H1 (cell line): Measurements from ENCODE around the gene DDI2. TPM values are rescaled to one million over a fixed set of nuclear protein-coding genes. Genes with fewer than 3 reads are reported as not detected.

Experiments
- KDM4A ChIP-seq: IDR thresholded peaks from one replicate; pipeline ENCODE4 v1.7.1; 2012; ENCODE audit warnings: low read depth, mild to moderate bottlenecking, moderate library complexity, low read length, inconsistent platforms; ENCODE audit not compliant: severe bottlenecking
- POLR2A ChIP-seq, 2 experiments: IDR thresholded peaks; 1 replicate in 1 of 2; 2 replicates in 1 of 2; pipeline ENCODE4 v1.6.1; 2011; ENCODE audit warnings: low read depth in 2 of 2, low read length in 2 of 2, mild to moderate bottlenecking in 2 of 2; ENCODE audit errors: control extremely low read depth in 1 of 2
- polyA plus RNA-seq, 7 experiments: library from polyadenylated mRNA; depleted of rRNA in 3 of 7; stranded (reverse) in 5 of 7; unstranded in 2 of 7; fragments of >200 nt in 5 of 7; fragments of 200-250 nt in 2 of 7; gene quantifications; 1 replicate in 5 of 7; 2 replicates in 1 of 7; 4 replicates in 1 of 7; pipeline versions ENCODE4 v1.2.1 to v1.2.3, GENCODE V29; 2011 to 2013; ENCODE audit warnings: missing spikeins in 2 of 7, mixed read lengths in 2 of 7
- total RNA-seq: library from RNA; stranded (reverse); fragmentation: NEBNext Ultra II Directional; extraction: Animal tissue kit (Norgen Biotek cat#: 25700); gene quantifications from 2 replicates; pipeline ENCODE4 v1.2.1, GENCODE V29; 2021
- TF ChIP-seq, protein P1 (sequence below), 3 experiments: IDR thresholded peaks; 1 replicate in 2 of 3; 2 replicates in 1 of 3; pipeline versions ENCODE4 v1.5.1 to v1.6.1; 2011; ENCODE audit warnings: low read length in 3 of 3, mild to moderate bottlenecking in 3 of 3, inconsistent platforms in 2 of 3, low read depth in 1 of 3, moderate library complexity in 1 of 3; ENCODE audit not compliant: insufficient read depth in 1 of 3; ENCODE audit errors: control extremely low read depth in 1 of 3

DDI2 gene
- total and polyA plus RNA-seq, 2 of the 8 experiments (the other 6 are each of a cell fraction or from before 2014, with no cell fraction given): 7.7 to 38.3 TPM

DNA sequence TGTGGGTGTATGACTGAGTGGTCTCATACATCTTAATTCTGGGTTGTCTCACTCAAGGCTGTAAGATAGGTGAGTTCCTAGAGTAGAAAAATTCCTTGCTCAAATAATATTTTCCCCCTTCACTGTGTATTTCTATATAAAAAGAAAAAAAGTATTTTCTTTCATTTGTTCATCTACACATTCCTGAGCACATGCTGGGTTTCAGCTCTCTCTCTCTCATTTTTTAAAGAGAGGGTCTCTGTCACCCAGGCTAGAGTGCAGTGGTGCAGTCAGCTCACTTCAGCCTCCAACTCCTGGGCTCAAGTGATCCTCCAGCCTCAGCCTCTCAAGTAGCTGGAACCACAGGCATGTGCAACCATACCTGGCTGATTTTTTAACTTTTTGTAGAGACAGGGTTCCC lies 22.0 kb downstream of the DDI2 start (continued):
- TF ChIP-seq, protein P1, sequence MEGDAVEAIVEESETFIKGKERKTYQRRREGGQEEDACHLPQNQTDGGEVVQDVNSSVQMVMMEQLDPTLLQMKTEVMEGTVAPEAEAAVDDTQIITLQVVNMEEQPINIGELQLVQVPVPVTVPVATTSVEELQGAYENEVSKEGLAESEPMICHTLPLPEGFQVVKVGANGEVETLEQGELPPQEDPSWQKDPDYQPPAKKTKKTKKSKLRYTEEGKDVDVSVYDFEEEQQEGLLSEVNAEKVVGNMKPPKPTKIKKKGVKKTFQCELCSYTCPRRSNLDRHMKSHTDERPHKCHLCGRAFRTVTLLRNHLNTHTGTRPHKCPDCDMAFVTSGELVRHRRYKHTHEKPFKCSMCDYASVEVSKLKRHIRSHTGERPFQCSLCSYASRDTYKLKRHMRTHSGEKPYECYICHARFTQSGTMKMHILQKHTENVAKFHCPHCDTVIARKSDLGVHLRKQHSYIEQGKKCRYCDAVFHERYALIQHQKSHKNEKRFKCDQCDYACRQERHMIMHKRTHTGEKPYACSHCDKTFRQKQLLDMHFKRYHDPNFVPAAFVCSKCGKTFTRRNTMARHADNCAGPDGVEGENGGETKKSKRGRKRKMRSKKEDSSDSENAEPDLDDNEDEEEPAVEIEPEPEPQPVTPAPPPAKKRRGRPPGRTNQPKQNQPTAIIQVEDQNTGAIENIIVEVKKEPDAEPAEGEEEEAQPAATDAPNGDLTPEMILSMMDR (IDR thresholded peaks at IDR 0.05; ENCODE audit: control extremely low read depth in 1 of 3, insufficient read depth in 1 of 3, low read depth in 1 of 3, low read length in 3 of 3): no peak
- TF ChIP-seq KDM4A (no peak), POLR2A (IDR thresholded peaks at IDR 0.05; ENCODE audit: control extremely low read depth in 1 of 2, low read depth in 2 of 2, low read length in 2 of 2) (no peak)
